22Rv1 (cell line): Measurements from ENCODE around the gene RAVER1.

ENCODE experiments used
- H3K27ac ChIP-seq: fragments of 450-650 bp; 2 replicates; pipeline ENCODE4 v1.5.1; 2017
- ZFX ChIP-seq: fragments of 450-650 bp; IDR thresholded peaks from 2 replicates; pipeline ENCODE4 v1.6.1; 2017; ENCODE audit warnings: antibody characterized with exemption, borderline replicate concordance
- TF ChIP-seq, protein P1 (sequence below): fragments of 450-650 bp; IDR thresholded peaks from 2 replicates; pipeline ENCODE4 v1.5.1; 2017; ENCODE audit warnings: mild to moderate bottlenecking

The RAVER1 gene

DNA sequence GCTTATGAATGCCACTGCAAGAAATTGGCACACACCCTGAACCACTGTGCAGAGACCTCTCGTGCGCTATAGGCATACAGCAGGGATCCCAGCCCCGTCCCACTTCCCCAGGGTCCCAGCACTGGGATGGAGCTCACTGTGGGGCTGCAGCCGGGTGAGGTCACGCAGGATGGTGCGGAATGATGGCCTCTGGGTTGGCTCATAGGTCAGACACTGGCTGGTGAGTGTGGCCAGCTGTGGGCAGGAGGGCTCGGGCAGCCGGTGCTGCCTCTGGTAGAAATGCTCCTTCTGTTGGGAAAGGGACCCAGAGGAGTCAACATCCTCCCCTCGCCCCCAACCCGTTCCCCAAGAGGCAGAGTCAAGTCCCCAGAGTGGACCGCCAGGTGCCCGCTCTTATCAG, 23.1 kb upstream of the RAVER1 start:
- TF ChIP-seq, protein P1, sequence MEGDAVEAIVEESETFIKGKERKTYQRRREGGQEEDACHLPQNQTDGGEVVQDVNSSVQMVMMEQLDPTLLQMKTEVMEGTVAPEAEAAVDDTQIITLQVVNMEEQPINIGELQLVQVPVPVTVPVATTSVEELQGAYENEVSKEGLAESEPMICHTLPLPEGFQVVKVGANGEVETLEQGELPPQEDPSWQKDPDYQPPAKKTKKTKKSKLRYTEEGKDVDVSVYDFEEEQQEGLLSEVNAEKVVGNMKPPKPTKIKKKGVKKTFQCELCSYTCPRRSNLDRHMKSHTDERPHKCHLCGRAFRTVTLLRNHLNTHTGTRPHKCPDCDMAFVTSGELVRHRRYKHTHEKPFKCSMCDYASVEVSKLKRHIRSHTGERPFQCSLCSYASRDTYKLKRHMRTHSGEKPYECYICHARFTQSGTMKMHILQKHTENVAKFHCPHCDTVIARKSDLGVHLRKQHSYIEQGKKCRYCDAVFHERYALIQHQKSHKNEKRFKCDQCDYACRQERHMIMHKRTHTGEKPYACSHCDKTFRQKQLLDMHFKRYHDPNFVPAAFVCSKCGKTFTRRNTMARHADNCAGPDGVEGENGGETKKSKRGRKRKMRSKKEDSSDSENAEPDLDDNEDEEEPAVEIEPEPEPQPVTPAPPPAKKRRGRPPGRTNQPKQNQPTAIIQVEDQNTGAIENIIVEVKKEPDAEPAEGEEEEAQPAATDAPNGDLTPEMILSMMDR, result no peak
- no peak overlapping the region for H3K27ac ChIP-seq

DNA sequence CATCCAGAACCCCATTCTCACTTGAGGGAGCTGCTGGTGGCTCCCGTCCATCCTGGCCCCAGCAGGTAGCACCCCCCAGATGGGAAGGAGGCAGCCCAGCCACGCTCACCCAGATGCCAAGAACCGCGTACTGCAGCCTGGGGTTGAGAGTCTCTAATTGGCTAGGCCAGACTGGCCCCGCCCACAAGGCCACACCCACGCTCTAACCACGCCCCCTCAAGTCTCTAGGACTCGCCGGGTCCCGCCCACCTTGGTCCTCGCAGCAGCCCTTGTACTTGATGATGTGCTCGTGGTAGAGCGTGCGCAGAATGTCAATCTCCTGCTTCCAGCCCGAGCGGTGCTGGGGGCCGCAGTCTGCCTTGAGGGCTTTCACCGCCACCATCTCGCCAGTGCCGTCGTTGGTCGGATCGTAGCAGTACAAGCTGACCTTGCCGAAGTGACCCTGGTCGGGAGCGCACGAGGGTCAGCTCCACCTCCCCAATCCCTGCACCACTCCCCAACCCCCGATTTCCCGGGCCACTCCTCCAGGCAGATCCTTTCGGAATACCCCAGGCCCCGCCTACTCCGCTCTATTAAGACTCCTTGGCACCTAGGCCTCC, 20.6 kb upstream of the RAVER1 start:
- peak overlapping the region; percentile 97 for H3K27ac ChIP-seq
- TF ChIP-seq, protein P1, result no peak
- TF ChIP-seq ZFX, result no peak

DNA sequence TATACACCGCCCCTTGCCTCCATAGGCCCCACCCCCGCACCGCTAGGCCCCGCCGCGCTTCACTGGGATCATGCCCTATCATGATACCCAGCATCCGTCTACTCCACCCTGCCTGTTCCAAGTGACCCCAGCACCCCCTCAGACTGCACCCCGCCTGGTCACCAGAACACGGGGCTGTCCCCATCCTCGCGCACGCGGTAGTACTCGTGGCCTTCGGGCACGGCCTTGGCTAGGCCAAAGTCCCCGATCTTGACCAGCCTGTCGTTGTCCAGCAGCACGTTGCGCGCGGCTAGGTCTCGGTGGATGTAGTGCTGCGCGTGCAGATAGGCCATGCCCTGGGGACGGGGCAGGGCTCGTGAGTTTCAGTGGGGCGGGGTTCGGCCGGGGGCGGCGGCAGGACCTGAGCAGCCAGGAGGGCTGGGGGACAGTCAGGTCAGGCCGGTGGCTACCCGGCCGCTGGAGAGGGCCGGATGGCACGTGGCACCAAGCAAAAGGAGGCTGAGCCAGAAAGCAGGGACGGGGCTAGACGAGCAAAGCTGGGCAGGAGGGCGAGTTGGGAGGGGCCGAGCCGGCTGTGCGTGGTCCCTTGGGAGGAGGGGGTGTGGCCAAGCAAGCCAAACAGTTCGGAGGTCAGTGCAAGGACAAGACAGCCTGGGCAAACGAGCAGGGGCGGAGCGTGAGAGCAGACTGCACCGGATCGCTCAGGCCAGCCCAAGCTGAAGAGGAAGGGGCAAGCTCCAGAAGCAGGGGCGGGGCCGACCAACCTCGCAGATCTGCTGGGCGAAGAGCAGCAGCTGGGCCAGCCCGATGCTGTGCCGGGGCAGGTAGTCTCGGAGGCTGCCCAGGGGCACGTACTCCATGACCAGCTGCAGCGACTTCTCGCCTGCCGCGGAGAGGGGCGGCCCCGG, 19.7 kb upstream of the RAVER1 start:
- H3K27ac ChIP-seq, result peak overlapping the region; percentile 97
- TF ChIP-seq, protein P1, result no peak
- TF ChIP-seq ZFX, result no peak

DNA sequence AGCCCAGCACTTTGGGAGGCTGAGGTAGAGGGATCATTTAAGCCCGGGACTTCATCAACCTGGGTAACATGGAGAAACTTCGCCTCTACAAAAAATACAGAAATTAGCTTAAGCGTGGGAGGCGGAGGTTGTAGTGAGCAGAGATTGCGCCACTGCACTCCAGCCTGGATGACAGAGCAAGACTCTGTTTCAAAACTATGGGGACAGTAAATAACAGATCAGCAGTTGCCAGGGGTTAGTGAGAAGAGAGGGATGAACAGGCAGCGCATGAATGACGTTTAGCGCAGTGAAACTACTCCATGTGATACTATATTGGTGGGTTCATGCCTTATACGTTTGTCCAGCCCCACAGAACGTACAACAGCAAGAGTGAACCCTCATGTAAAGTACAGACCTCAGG, 13.2 kb upstream of the RAVER1 start:
- TF ChIP-seq, protein P1, result no peak
- TF ChIP-seq ZFX, result no peak
- no peak overlapping the region for H3K27ac ChIP-seq

DNA sequence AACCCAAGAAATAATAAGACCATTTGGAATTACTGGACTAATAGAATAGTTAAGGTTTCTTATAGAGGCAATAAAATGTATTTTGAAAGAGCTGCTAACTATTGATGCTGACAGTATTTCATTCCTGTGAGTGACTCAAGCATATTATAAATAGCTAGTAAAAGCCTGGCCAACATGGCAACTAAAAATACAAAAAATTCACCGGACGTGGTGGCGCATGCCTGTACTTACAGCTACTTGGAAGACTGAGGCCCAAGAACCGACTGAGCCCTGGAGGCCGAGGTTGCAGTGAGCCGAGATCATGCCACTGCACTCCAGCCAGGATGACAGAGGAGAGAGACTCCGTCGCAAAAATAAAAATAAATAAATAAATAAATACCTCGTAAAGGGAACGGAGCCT, 11.5 kb upstream of the RAVER1 start:
- no peak for TF ChIP-seq ZFX
- TF ChIP-seq, protein P1, result no peak
- H3K27ac ChIP-seq, result no peak overlapping the region

DNA sequence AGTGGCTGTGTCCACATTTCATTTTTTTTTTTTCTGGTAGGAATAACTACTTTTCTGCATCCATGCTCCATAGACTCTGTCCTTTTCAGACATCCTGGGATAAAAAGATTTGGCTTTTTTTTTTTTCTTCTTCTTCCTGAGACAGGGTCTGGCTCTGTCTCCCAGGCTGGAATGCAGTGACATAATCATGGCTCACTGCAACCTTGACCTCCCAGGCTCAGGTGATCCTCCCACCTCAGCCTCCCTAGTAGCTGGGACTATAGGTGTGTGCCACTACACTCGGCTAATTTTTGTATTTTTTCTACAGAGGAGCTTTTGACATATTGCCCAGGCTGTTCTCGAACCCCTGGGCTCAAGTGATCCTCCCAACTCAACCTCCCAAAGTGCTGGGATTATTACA, 10.2 kb upstream of the RAVER1 start:
- H3K27ac ChIP-seq, result no peak overlapping the region
- no peak for TF ChIP-seq ZFX
- TF ChIP-seq, protein P1, result no peak

DNA sequence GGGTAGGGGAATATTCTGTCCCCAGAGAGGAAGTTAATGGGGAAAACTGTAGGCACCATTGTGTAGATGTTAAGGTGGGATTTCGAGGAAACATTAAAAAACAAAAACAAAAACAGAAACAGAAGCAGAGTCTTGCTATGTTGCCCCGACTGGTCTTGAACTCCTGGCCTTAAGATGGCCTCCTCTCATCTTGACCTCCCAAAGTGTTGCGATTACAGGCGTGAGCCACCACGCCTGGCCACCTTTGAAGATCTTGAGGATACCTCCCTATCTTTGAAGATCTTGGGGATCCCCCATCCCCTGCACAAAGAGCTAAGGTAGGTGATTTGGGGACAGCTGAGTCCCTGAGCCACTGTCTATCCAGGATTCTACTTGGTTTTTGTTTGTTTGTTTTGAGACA, 6.6 kb upstream of the RAVER1 start:
- no peak overlapping the region for H3K27ac ChIP-seq
- TF ChIP-seq, protein P1, result no peak
- TF ChIP-seq ZFX, result no peak
